ENCODE measurements around the gene GALM.
"Not testable (repeated sequence)": the region's sequence is repeated elsewhere in the genome, so short reads cannot be mapped to it uniquely, and the experiment has no call there.

The GALM gene

GRCh38 chr2:38665854-38666555, at the start of gene GALM:
TSS of gene GALM (plus strand) at chr2:38666114. CDS start at chr2:38666162, 48 bp downstream.
- DNase-seq, result no peak

- no peak for DNase-seq
Observed at GRCh38 chr2:38617301-38617700, 48.6 kb upstream of the GALM start.

- no peak for DNase-seq
Observed at GRCh38 chr2:38619458-38620164, 46.3 kb upstream of the GALM start.

GRCh38 chr2:38620282-38620977, 45.5 kb upstream of the GALM start:
- DNase-seq, result no peak

GRCh38 chr2:38621018-38621417, 44.9 kb upstream of the GALM start:
- no peak for DNase-seq

- DNase-seq, result no peak
Observed at GRCh38 chr2:38622210-38622609, 43.7 kb upstream of the GALM start.

- peak; percentile 10 for DNase-seq
Observed at GRCh38 chr2:38626326-38627035, 39.4 kb upstream of the GALM start.

GRCh38 chr2:38627391-38627790, 38.5 kb upstream of the GALM start:
- no peak for DNase-seq

GRCh38 chr2:38629684-38630083, 36.2 kb upstream of the GALM start:
- DNase-seq, result no peak

- DNase-seq, result no peak
Observed at GRCh38 chr2:38631976-38632375, 33.9 kb upstream of the GALM start.

GRCh38 chr2:38632980-38633379, 32.9 kb upstream of the GALM start:
- no peak for DNase-seq

- no peak for DNase-seq
Observed at GRCh38 chr2:38633895-38634294, 32.0 kb upstream of the GALM start.

GRCh38 chr2:38634684-38635083, 31.2 kb upstream of the GALM start:
- no peak for DNase-seq

GRCh38 chr2:38635139-38635538, 30.8 kb upstream of the GALM start:
- no peak for DNase-seq

GRCh38 chr2:38636069-38636468, 29.8 kb upstream of the GALM start:
- no peak for DNase-seq

- DNase-seq, result not testable (repeated sequence)
Observed at GRCh38 chr2:38642373-38643017, 23.4 kb upstream of the GALM start.

- no peak for DNase-seq
Observed at GRCh38 chr2:38643021-38643671, 22.8 kb upstream of the GALM start.

- DNase-seq, result not testable (repeated sequence)
Observed at GRCh38 chr2:38643683-38644511, 22.0 kb upstream of the GALM start.

GRCh38 chr2:38648107-38648761, 17.7 kb upstream of the GALM start:
- DNase-seq, result no peak

- no peak for DNase-seq
Observed at GRCh38 chr2:38649176-38649728, 16.7 kb upstream of the GALM start.

Data from activated effector memory CD4-positive, alpha-beta T cell treated with Interleukin-2 at 50 U/mL for 16 hours (primary cell).